Activated B cell treated with CpG ODN at 0.5 μM for 24 hours (primary cell): ENCODE results near the gene LDB1. TPM values are rescaled to one million over a fixed set of nuclear protein-coding genes. Genes with fewer than 3 reads are reported as not detected.

Source experiments
- ATAC-seq: fragments of 200-7000 bp; cut with Tn5 transposase; one replicate; pipeline ENCODE4 v1.10.0; 2021; ENCODE audit warnings: low read depth, mild to moderate bottlenecking, moderate library complexity
- CTCF ChIA-PET: fragments of 350-600 bp; sonication (Branson Sonifier 250); formaldehyde crosslinking; loops from one replicate; lab custom pipeline; 2021; ENCODE audit warnings: antibody characterized with exemption; lab: Charles Lee
- POLR2A ChIA-PET: fragments of 350-600 bp; sonication (Branson Sonifier 250); formaldehyde crosslinking; loops from one replicate; lab custom pipeline; 2021; ENCODE audit warnings: antibody characterized with exemption; lab: Charles Lee
- DNase-seq: peaks from one replicate; pipeline ENCODE4 v3.0.0; 2022
- H3K27ac Mint-ChIP-seq: one replicate; pipeline ENCODE4 v1.8.0; 2020; ENCODE audit warnings: mixed read lengths
- H3K27me3 Mint-ChIP-seq: one replicate; pipeline ENCODE4 v1.8.0; 2021; ENCODE audit warnings: mixed read lengths
- H3K36me3 Mint-ChIP-seq: one replicate; pipeline ENCODE4 v1.8.0; 2021; ENCODE audit warnings: low read depth, mixed read lengths
- H3K4me1 Mint-ChIP-seq: one replicate; pipeline ENCODE4 v1.8.0; 2021; ENCODE audit warnings: mixed read lengths
- H3K4me3 Mint-ChIP-seq: one replicate; pipeline ENCODE4 v1.8.0; 2020; ENCODE audit warnings: mild to moderate bottlenecking, mixed read lengths
- H3K9me3 Mint-ChIP-seq: one replicate; pipeline ENCODE4 v1.8.0; 2020; ENCODE audit warnings: mixed read lengths
- CTCF ChIP-seq: fragments of 200-600 bp; IDR thresholded peaks from one replicate; pipeline ENCODE4 v1.8.0; 2022; ENCODE audit warnings: antibody characterized with exemption, mild to moderate bottlenecking
- intact Hi-C: fragments of 100-400 bp; cut with micrococcal nuclease; formaldehyde crosslinking; loops from one replicate; pipeline ENCODE4 v1.15.1; 2024
- total RNA-seq: library from RNA; stranded (reverse); gene quantifications from 2 replicates; pipeline ENCODE4 v1.2.3, GENCODE V29; 2022

LDB1 gene
- total RNA-seq, 1 donor from 2014 or later: 61.9 TPM

- no peak for TF ChIP-seq CTCF
- CTCF ChIA-PET: interaction anchor here (0.8 to 1.5 kb wide), 6 partner anchors 11 to 597 kb away, joined by 3 to 7 read pairs (median 3); no protein-coding TSS in a partner anchor
- H3K27ac Mint-ChIP-seq: peak overlapping the region; percentile 94
Measured at GRCh38 chr10:102114861-102115618, 5.1 kb downstream of the LDB1 start.

GRCh38 chr10:102113956-102114857 lies 6.0 kb downstream of the LDB1 start:
- ChIA-PET POLR2A (interaction anchor here (0.6 to 1.8 kb wide), 11 partner anchors 12 to 311 kb away, joined by 3 to 11 read pairs (median 5); partner anchors contain the start of genes ARMH3, NOLC1, OGA and PPRC1), CTCF (interaction anchor here (0.8 to 1.5 kb wide), 4 partner anchors 10 to 598 kb away, joined by 3 to 7 read pairs (median 3); no protein-coding TSS in a partner anchor)
- H3K27me3 Mint-ChIP-seq: no peaks in the 10 kb centered on the region
- H3K36me3 Mint-ChIP-seq: peaks cover 26% of the 10 kb centered on the region
- H3K4me1 Mint-ChIP-seq: peaks cover 58% of the 10 kb centered on the region
- DNase-seq (peak; percentile 34), ATAC-seq (peak; percentile 15)
- intact Hi-C loops: no loop called here
- H3K9me3 Mint-ChIP-seq: no peaks in the 10 kb centered on the region
- H3K27ac Mint-ChIP-seq: no peak overlapping the region
- H3K4me3 Mint-ChIP-seq: peak overlapping the region; percentile 91
- no peak for TF ChIP-seq CTCF

More at GRCh38 chr10:102114861-102115618, 5.1 kb downstream of the LDB1 start:
- Mint-ChIP-seq H3K36me3 (peaks cover 18% of the 10 kb centered on the region), H3K4me1 (peaks cover 62% of the 10 kb centered on the region), H3K9me3 (no peaks in the 10 kb centered on the region), H3K27me3 (no peaks in the 10 kb centered on the region), H3K4me3 (peak overlapping the region; percentile 91)
- DNase-seq (peak; percentile 70), ATAC-seq (peak; percentile 78)
- POLR2A ChIA-PET: interaction anchor here (0.5 to 1.8 kb wide), 12 partner anchors 11 to 1066 kb away, joined by 3 to 11 read pairs (median 4); partner anchors contain the start of genes ARMH3, NOLC1 and OGA
- intact Hi-C loops: loop anchor here (1.0 to 5.0 kb wide), 4 partner anchors 17 to 527 kb away; partner anchors contain the start of genes HPS6, NPM3 and TRIM8

- DNase-seq (no peak), ATAC-seq (no peak)
- TF ChIP-seq CTCF: no peak
- Mint-ChIP-seq H3K27ac (peak overlapping the region; percentile 35), H3K4me3 (peak overlapping the region; percentile 79), H3K36me3 (peaks cover 34% of the 10 kb centered on the region), H3K27me3 (no peaks in the 10 kb centered on the region), H3K4me1 (peaks cover 50% of the 10 kb centered on the region), H3K9me3 (no peaks in the 10 kb centered on the region)
- CTCF ChIA-PET: interaction anchor here (0.6 kb wide), 1 partner anchor 229 kb away, joined by 3 read pairs; no protein-coding TSS in a partner anchor
- intact Hi-C loops: no loop called here
- POLR2A ChIA-PET: interaction anchor here (0.6 to 1.1 kb wide), 7 partner anchors 9 to 1005 kb away, joined by 3 to 7 read pairs (median 3); partner anchors contain the start of gene PPRC1
Measured at GRCh38 chr10:102113261-102113955, 6.8 kb downstream of the LDB1 start.

- Mint-ChIP-seq H3K36me3 (peaks cover 41% of the 10 kb centered on the region), H3K27me3 (no peaks in the 10 kb centered on the region), H3K4me1 (peaks cover 39% of the 10 kb centered on the region), H3K9me3 (no peaks in the 10 kb centered on the region), H3K27ac (no peak overlapping the region), H3K4me3 (peak overlapping the region; percentile 8)
- ChIA-PET CTCF (interaction anchor here (1.2 kb wide), 1 partner anchor 38 kb away, joined by 3 read pairs; no protein-coding TSS in a partner anchor), POLR2A (no interaction called here)
- no peak for ATAC-seq
- intact Hi-C loops: no loop called here
- no peak for DNase-seq
- no peak for TF ChIP-seq CTCF
Measured at GRCh38 chr10:102112210-102112817, 7.9 kb downstream of the LDB1 start.
